GM21423 (cell line): ENCODE data around the gene KLK3.
"Not testable (repeated sequence)": the region's sequence is repeated elsewhere in the genome, so short reads cannot be mapped to it uniquely, and the experiment has no call there.

Experiments
- ATAC-seq: cut with Tn5 transposase; IDR thresholded peaks from one replicate; pipeline ENCODE4 v1.9.1; 2021; ENCODE audit warnings: mild to moderate bottlenecking, moderate library complexity; ENCODE audit not compliant: unreplicated experiment

The KLK3 gene

DNA sequence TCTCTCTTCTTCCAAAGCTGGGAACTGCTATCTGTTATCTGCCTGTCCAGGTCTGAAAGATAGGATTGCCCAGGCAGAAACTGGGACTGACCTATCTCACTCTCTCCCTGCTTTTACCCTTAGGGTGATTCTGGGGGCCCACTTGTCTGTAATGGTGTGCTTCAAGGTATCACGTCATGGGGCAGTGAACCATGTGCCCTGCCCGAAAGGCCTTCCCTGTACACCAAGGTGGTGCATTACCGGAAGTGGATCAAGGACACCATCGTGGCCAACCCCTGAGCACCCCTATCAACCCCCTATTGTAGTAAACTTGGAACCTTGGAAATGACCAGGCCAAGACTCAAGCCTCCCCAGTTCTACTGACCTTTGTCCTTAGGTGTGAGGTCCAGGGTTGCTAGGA lies 5.1 kb downstream of the KLK3 start:
- no peak for ATAC-seq

- no peak for ATAC-seq
Measured at GRCh38 chr19:50861010-50861409, 6.3 kb downstream of the KLK3 start.

GRCh38 chr19:50861496-50862286 lies 7.0 kb downstream of the KLK3 start:
- no peak for ATAC-seq

GRCh38 chr19:50869479-50869878 lies 14.8 kb downstream of the KLK3 start:
- no peak for ATAC-seq

DNA sequence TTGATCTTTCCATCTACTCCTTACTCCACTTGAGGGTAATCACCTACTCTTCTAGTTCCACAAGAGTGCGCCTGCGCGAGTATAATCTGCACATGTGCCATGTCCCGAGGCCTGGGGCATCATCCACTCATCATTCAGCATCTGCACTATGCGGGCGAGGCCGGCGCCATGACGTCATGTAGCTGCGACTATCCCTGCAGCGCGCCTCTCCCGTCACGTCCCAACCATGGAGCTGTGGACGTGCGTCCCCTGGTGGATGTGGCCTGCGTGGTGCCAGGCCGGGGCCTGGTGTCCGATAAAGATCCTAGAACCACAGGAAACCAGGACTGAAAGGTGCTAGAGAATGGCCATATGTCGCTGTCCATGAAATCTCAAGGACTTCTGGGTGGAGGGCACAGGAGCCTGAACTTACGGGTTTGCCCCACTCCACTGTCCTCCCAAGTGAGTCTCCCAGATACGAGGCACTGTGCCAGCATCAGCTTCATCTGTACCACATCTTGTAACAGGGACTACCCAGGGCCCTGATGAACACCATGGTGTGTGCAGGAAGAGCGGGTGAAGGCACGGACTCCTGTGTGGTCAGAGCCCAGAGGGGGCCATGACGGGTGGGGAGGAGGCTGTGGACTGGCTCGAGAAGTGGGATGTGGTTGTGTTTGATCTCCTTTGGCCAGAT lies 15.8 kb downstream of the KLK3 start:
- ATAC-seq = no peak

GRCh38 chr19:50873056-50873455 lies 18.3 kb downstream of the KLK3 start, which contains the start of gene KLK2:
KLK2 (plus strand) TSS chr19:50873439; CDS start chr19:50873474, 35 bp downstream.
- ATAC-seq = no peak

GRCh38 chr19:50874211-50874610 lies 19.5 kb downstream of the KLK3 start:
- no peak for ATAC-seq

- ATAC-seq = no peak
Measured at GRCh38 chr19:50875795-50876422, 21.2 kb downstream of the KLK3 start.

GRCh38 chr19:50876456-50876855 lies 21.7 kb downstream of the KLK3 start:
- ATAC-seq = no peak

GRCh38 chr19:50877338-50877737 lies 22.6 kb downstream of the KLK3 start:
- no peak for ATAC-seq

DNA sequence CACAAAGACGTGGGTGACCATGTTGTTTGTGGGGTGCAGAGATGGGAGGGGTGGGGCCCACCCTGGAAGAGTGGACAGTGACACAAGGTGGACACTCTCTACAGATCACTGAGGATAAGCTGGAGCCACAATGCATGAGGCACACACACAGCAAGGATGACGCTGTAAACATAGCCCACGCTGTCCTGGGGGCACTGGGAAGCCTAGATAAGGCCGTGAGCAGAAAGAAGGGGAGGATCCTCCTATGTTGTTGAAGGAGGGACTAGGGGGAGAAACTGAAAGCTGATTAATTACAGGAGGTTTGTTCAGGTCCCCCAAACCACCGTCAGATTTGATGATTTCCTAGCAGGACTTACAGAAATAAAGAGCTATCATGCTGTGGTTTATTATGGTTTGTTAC lies 24.1 kb downstream of the KLK3 start:
- ATAC-seq = no peak

DNA sequence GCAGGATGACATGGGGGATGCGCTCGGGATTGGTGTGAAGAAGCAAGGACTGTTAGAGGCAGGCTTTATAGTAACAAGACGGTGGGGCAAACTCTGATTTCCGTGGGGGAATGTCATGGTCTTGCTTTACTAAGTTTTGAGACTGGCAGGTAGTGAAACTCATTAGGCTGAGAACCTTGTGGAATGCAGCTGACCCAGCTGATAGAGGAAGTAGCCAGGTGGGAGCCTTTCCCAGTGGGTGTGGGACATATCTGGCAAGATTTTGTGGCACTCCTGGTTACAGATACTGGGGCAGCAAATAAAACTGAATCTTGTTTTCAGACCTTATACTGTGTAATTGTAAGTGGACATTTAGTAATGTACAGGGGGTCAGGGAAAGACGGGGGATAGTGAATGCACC lies 25.5 kb downstream of the KLK3 start:
- ATAC-seq = no peak

GRCh38 chr19:50882188-50882587 lies 27.5 kb downstream of the KLK3 start:
- no peak for ATAC-seq

- ATAC-seq = no peak
Measured at GRCh38 chr19:50889638-50890037, 34.9 kb downstream of the KLK3 start.

GRCh38 chr19:50890422-50891252 lies 35.9 kb downstream of the KLK3 start:
- no peak for ATAC-seq

DNA sequence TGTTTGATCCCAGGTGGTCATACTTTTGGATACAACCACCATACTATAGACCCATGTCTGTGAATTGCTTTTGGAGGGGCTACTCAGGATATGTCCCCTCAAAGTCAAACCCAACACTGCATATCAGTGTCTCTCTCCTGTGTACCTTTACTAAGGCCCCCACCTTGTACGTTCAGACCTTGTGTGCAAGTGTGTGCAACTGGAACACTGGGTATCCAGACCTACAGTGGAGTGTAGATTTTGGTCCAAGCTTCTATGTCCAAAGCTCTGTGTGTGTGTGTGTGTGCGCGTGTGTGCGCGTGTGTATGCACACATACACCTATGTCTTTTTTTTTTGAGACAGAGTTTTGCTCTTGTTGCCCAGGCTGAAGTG lies 36.5 kb downstream of the KLK3 start:
- no peak for ATAC-seq

GRCh38 chr19:50893047-50893736 lies 38.5 kb downstream of the KLK3 start:
- no peak for ATAC-seq

GRCh38 chr19:50894478-50895356 lies 40.0 kb downstream of the KLK3 start:
- no peak for ATAC-seq

- not testable (repeated sequence) for ATAC-seq
Measured at GRCh38 chr19:50896089-50896590, 41.4 kb downstream of the KLK3 start.
